Measurements from ENCODE around the gene ZNF638. TPM values are rescaled to one million over a fixed set of nuclear protein-coding genes. Genes with fewer than 3 reads are reported as not detected.

ZNF638 gene
- total and polyA plus RNA-seq, 2 of the 4 experiments (the other 2 are of a cell fraction), result 46.4 to 129 TPM

DNA sequence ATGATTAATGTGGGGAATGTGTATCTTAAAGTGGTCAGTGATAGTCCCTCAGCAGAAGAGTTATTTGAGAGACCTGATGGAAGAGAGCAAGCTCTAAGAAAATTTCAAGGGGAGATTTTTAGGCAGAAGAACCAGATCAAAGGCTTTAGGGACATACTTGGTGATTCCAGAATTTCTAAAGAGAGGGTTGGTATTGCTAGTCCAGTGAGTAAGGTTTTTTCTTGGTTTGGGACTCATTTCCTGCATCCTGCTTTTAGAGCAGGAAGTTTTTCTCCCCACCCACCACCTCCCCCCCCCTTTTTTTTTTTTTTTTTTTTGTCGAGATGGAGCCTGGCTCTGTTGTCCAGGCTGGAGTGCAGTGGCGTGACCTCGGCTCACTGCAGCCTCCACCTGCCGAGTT lies 79.1 kb downstream of the ZNF638 start:
- Histone ChIP-seq H3K27me3 (ENCODE audit: control insufficient read depth, insufficient read depth, low read length) (no peaks in the 10 kb centered on the region), H3K4me2 (ENCODE audit: low read depth, low read length) (no peak overlapping the region), H3K9me3 (ENCODE audit: control insufficient read depth, insufficient read depth, low read length) (no peaks in the 10 kb centered on the region), H2BK120ac (ENCODE audit: low read depth, low read length) (no peak overlapping the region), H4K91ac (ENCODE audit: insufficient read depth, low read depth, low read length) (no peak overlapping the region), H2AK5ac (ENCODE audit: low read depth, low read length) (no peak overlapping the region), H3K9me1 (ENCODE audit: insufficient read depth, low read length) (no peaks in the 10 kb centered on the region), H3K79me1 (ENCODE audit: low read depth in 1 of 2, low read length in 2 of 2) (no peaks in the 10 kb centered on the region), H3K36me3 (ENCODE audit: control insufficient read depth, insufficient read depth, low read length) (peaks cover 12% of the 10 kb centered on the region), H2BK15ac (ENCODE audit: low read depth, low read length) (no peak overlapping the region), H3K9ac (ENCODE audit: low read depth, low read length) (no peak overlapping the region), H4K20me1 (ENCODE audit: insufficient read depth, low read length) (no peaks in the 10 kb centered on the region), H3K4ac (ENCODE audit: low read depth, low read length) (no peak overlapping the region), H2AFZ (replicated peaks; ENCODE audit: low read length, poor library complexity) (no peak overlapping the region), H3K4me3 (ENCODE audit: insufficient read depth, low read depth, low read length) (no peak overlapping the region), H2BK5ac (ENCODE audit: low read depth, low read length, poor library complexity, severe bottlenecking) (no peak overlapping the region), H3K23ac (ENCODE audit: low read depth, low read length) (no peak overlapping the region), H3K18ac (ENCODE audit: low read depth, low read length) (no peak overlapping the region), H3K27ac (ENCODE audit: insufficient read depth, low read length) (no peak overlapping the region), H4K8ac (ENCODE audit: low read depth in 2 of 2, low read length in 2 of 2) (no peak overlapping the region), H2BK20ac (ENCODE audit: low read depth, low read length) (no peak overlapping the region), H4K5ac (ENCODE audit: low read depth, low read length) (no peak overlapping the region), H3K56ac (ENCODE audit: extremely low read depth, insufficient read depth, low read length) (no peak overlapping the region), H3K14ac (replicated peaks; ENCODE audit: low read depth, low read length) (no peak overlapping the region), H2AK9ac (replicated peaks; ENCODE audit: low read depth, low read length, poor library complexity) (no peak overlapping the region), H3K4me1 (ENCODE audit: control insufficient read depth, insufficient read depth, low read length) (no peaks in the 10 kb centered on the region)
- no TSS peak for BruUV-seq (replicated peaks)
- dilution Hi-C loops (cut with HindIII; ENCODE audit: low sequenced_read_pairs, unreplicated experiment) (no loop called here), in situ Hi-C loops (cut with MboI; ENCODE audit: low sequenced_read_pairs) (no loop called here), intact Hi-C loops (cut with micrococcal nuclease) (no loop called here)
- WGBS, 2 experiments (ENCODE audit: extremely low coverage in 2 of 2, insufficient read length in 1 of 2), result no CpG with 5 or more reads among the region's 4 CpGs
- ChIA-PET POLR2A (ENCODE audit: unreplicated experiment) (no interaction called here), CTCF (no interaction called here)
- DNase-seq (no peak), ATAC-seq (ENCODE audit: low read depth) (no peak)
- TF ChIP-seq NFE2L2 (IDR thresholded peaks at IDR 0.05; ENCODE audit: low read depth, low read length) (no peak), FOS (IDR thresholded peaks at IDR 0.05; ENCODE audit: low read depth, low read length) (no peak), ELK1 (IDR thresholded peaks at IDR 0.05; ENCODE audit: borderline replicate concordance, low read depth, low read length) (no peak), RCOR1 (IDR thresholded peaks at IDR 0.05; ENCODE audit: insufficient replicate concordance, low read length) (no peak), SMC3 (IDR thresholded peaks at IDR 0.05; ENCODE audit: low read depth, low read length) (no peak), CTCF (conservative IDR thresholded peaks at IDR 0.05; ENCODE audit: low read depth, low read length) (no peak), BHLHE40 (IDR thresholded peaks at IDR 0.05; ENCODE audit: low read depth, low read length) (no peak), MAZ (IDR thresholded peaks at IDR 0.05; ENCODE audit: borderline replicate concordance, low read depth, low read length) (no peak), CEBPB (IDR thresholded peaks at IDR 0.05; ENCODE audit: low read depth, low read length) (no peak)

All from IMR-90 (cell line).